Activated CD4-positive, alpha-beta memory T cell treated with anti-CD3 and anti-CD28 coated beads for 36 hours (primary cell): ENCODE measurements around the gene PKD1L1. TPM values are rescaled to one million over a fixed set of nuclear protein-coding genes. Genes with fewer than 3 reads are reported as not detected.

Source experiments
- CTCF ChIA-PET: fragments of 350-600 bp; sonication (Branson Sonifier 250); formaldehyde crosslinking; loops from one replicate; lab custom pipeline; 2021; ENCODE audit warnings: antibody characterized with exemption, inconsistent platforms; lab: Charles Lee
- POLR2A ChIA-PET: fragments of 350-600 bp; sonication (Branson Sonifier 250); formaldehyde crosslinking; loops from one replicate; lab custom pipeline; 2021; ENCODE audit warnings: antibody characterized with exemption; lab: Charles Lee
- DNase-seq: peaks from one replicate; pipeline ENCODE4 v3.0.0-alpha.2; 2020
- H3K27ac Mint-ChIP-seq: one replicate; pipeline ENCODE4 v1.8.0; 2021; ENCODE audit warnings: mixed read lengths
- H3K27me3 Mint-ChIP-seq: one replicate; pipeline ENCODE4 v1.8.0; 2021; ENCODE audit warnings: mixed read lengths
- H3K36me3 Mint-ChIP-seq: one replicate; pipeline ENCODE4 v1.8.0; 2021; ENCODE audit warnings: mixed read lengths
- H3K4me1 Mint-ChIP-seq: one replicate; pipeline ENCODE4 v1.8.0; 2021; ENCODE audit warnings: low read depth, mixed read lengths
- H3K4me3 Mint-ChIP-seq: one replicate; pipeline ENCODE4 v1.8.0; 2021; ENCODE audit warnings: mild to moderate bottlenecking, mixed read lengths
- H3K9me3 Mint-ChIP-seq: one replicate; pipeline ENCODE4 v1.8.0; 2021; ENCODE audit warnings: mixed read lengths
- intact Hi-C: fragments of 100-400 bp; cut with micrococcal nuclease; formaldehyde crosslinking; loops from one replicate; pipeline ENCODE4 v1.15.1; 2023
- total RNA-seq, 2 experiments: library from RNA; stranded (reverse); gene quantifications; one replicate each; pipeline ENCODE4 v1.2.3, GENCODE V29; 2021

Gene PKD1L1
- total RNA-seq, 2 experiments from 2014 or later: 0.17 to 0.19 TPM

DNA sequence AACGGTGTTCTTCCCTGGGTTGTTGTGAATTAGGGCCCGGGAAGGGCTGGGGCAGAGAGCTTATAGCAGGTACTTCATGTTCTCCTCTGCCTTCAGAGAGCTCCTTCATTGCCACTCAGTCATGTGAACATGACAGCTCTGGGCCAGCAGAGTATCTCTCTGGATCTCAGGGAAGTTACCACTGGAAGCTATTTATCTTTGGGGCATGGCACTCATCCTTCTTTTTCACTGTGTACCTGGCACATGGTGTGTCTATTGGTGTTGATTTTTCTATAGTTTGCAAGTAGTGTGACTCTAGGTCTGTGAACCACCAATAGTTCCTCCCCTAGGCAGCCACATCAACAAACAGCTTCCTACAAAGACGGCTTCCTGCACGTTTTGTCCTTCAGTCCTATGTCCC is 156.6 kb downstream of the PKD1L1 start:
- Mint-ChIP-seq H3K4me1 (no peaks in the 10 kb centered on the region), H3K9me3 (no peaks in the 10 kb centered on the region), H3K4me3 (no peak overlapping the region), H3K36me3 (no peaks in the 10 kb centered on the region), H3K27ac (no peak overlapping the region), H3K27me3 (no peaks in the 10 kb centered on the region)
- no peak for DNase-seq
- intact Hi-C loops: no loop called here
- ChIA-PET CTCF (no interaction called here), POLR2A (no interaction called here)

DNA sequence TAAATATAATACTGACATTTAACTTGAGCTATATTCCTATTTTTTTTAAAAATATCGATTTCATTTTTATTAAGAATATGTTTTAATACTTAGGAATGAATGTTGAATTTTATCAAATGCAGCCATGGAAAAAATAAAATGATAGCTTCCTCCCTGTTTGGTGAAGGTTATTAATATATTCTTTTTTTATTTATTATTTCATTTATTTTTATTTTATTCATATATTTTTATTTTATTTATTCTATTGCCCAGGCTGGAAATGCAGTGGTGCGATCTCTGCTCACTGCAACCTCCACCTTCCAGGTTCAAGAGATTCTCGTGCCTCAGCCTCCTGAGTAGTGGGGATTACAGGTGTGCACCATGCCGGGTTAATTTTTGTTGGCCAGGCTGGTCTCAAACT is 160.2 kb downstream of the PKD1L1 start:
- H3K27ac Mint-ChIP-seq: no peak overlapping the region
- DNase-seq: no peak
- POLR2A ChIA-PET: no interaction called here
- H3K36me3 Mint-ChIP-seq: no peaks in the 10 kb centered on the region
- no peaks in the 10 kb centered on the region for H3K4me1 Mint-ChIP-seq
- no peaks in the 10 kb centered on the region for H3K9me3 Mint-ChIP-seq
- H3K27me3 Mint-ChIP-seq: no peaks in the 10 kb centered on the region
- H3K4me3 Mint-ChIP-seq: no peak overlapping the region
- CTCF ChIA-PET: no interaction called here
- intact Hi-C loops: no loop called here

DNA sequence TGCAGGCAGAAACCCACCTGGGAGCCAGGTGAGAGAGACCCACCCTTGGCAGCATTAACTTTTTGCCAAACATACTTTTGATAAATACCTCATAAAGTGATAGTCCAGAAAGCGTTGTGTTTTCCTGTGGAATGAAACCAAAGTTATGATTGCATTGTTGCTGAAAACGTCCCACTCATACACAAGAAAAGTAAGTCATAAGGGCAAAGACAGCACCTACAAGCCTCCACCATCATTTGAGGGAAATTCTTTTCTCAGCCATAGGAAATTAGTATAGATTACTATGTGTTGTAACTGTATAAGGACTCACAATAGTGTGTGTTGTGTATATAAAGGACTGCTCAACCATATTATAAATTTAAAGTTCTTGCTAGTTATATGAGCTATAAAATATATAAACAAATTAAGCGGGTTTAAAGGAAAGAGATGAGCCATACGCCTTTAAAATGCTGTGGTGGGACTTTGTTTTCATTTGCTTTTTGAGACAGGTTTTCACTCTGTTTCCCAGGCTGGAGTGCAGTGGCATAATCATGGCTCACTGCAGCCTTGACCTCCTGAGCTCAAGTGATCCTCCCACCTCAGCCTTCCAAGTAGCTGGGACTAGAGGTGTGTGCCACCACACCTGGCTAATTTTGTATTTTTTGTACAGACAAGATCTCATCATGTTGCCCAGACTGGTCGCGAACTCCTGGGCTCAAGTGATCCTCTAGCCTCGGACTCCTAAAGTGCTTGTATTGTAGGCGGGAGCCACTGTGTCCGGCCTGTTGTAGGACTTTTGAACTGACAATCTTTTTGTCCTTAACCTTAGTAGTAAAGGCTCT is 160.8 kb downstream of the PKD1L1 start:
- H3K27ac Mint-ChIP-seq: no peak overlapping the region

DNA sequence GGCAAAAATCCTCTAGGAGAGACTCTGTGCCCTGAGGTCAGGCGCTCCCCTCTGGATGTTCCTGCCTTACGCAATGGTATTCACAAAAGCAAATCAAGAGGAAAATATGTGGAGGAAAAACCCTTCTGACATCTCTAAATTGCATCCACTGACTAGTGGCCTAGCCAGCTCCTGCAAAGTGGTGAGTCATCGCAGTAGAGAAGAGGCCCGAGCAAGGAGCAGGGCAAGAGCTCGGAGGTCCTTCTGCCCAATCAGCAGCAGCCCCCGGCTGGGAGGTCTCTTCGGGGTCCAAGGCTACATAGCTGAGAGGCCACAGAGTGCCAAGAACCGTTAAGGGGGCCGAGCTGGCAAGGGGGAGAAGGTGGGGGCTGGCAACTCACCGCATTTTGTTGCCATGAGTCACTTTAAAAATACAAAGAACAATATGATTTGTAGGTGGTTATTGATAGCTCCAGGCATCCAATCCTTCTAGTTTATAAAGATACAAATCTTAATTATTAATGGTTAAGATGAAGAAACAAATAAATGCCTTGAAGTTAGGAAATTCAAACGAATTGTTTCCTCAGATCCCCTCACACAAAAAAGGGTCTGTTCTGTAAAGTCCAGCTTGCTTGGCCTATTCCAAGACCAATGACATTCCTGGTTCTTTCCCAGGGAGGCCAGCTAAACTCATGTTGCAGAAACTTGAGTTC is 161.6 kb downstream of the PKD1L1 start:
- intact Hi-C loops: no loop called here
- DNase-seq: no peak
- no peaks in the 10 kb centered on the region for H3K36me3 Mint-ChIP-seq
- ChIA-PET CTCF (no interaction called here), POLR2A (no interaction called here)
- H3K4me3 Mint-ChIP-seq: no peak overlapping the region
- no peaks in the 10 kb centered on the region for H3K4me1 Mint-ChIP-seq
- no peak overlapping the region for H3K27ac Mint-ChIP-seq
- H3K27me3 Mint-ChIP-seq: no peaks in the 10 kb centered on the region
- H3K9me3 Mint-ChIP-seq: no peaks in the 10 kb centered on the region

More for the DNA sequence above, 160.8 kb downstream of the PKD1L1 start:
- POLR2A ChIA-PET: no interaction called here
- CTCF ChIA-PET: no interaction called here
- H3K36me3 Mint-ChIP-seq: no peaks in the 10 kb centered on the region
- intact Hi-C loops: no loop called here
- H3K4me3 Mint-ChIP-seq: no peak overlapping the region
- H3K9me3 Mint-ChIP-seq: no peaks in the 10 kb centered on the region
- no peaks in the 10 kb centered on the region for H3K4me1 Mint-ChIP-seq
- H3K27me3 Mint-ChIP-seq: no peaks in the 10 kb centered on the region
- DNase-seq: no peak

DNA sequence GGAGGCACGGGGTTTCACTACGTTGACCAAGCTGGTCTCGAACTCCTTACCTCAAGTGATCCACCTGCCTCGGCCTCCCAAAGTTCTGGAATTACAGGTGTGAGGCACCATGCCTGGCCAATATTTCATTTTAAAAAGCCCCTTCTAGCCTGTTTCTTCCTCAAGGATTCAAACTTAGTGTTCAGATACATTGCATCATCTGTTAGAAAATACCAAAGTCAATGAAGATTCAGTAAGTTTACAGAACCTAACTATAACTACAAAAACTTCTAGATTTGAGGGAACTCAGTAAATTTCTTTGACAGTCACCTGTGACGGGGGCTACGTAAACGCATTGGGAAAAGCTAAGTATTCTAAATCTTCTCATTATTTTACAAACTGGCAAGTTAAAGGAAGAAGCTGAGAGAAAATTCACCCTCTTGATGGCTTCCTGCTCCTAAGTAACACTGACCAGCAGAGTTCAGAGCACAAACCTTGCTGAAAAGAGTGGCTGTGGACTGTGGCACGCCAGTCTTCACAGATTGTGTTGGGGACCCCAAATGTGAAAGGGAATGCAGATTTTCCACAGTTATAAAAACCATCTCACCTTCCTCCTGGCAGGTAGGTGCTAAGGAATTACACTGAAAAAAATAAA is 162.2 kb downstream of the PKD1L1 start:
- no peak overlapping the region for H3K4me3 Mint-ChIP-seq
- CTCF ChIA-PET: no interaction called here
- intact Hi-C loops: no loop called here
- no peaks in the 10 kb centered on the region for H3K9me3 Mint-ChIP-seq
- no peaks in the 10 kb centered on the region for H3K4me1 Mint-ChIP-seq
- H3K27ac Mint-ChIP-seq: no peak overlapping the region
- H3K27me3 Mint-ChIP-seq: no peaks in the 10 kb centered on the region
- POLR2A ChIA-PET: no interaction called here
- no peaks in the 10 kb centered on the region for H3K36me3 Mint-ChIP-seq
- DNase-seq: no peak

DNA sequence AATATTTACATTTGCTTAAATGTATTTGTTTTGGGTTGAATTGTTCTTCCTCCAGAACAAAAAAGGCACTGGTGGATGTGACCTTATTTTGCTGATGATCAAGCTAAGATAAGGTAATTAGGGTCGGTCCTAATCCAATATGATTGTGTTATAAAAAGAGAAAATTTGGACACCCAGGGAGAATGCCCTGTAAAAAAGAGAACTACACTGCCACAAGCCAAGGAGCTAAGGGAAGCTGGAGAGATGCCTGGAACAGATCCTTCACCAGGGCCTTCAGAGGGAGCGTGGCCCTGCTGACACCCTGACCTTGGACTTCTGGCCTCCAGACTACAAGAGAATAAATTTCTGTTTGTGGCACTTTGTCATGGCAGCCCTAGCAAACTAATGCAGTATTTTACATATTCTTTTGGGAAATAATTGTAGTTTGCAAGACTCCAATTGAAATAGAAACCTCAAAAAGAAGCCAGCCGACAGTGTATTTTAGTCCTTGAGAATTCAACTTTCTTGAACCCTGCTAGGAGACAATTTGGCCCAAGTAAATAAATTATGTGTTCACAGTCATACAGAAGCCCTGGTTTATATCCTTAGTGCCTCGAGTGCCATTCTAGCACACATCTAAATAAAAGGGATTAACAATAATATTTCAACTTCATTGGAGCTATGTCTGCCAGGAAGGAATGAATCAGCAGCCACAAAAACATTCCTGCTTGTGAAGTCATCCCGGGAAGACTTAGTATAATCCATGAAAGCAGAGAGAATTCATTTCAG is 164.6 kb downstream of the PKD1L1 start:
- CTCF ChIA-PET: interaction anchor here (0.6 to 1.0 kb wide), 2 partner anchors 15 to 516 kb away, joined by 3 read pairs; no protein-coding TSS in a partner anchor

DNA sequence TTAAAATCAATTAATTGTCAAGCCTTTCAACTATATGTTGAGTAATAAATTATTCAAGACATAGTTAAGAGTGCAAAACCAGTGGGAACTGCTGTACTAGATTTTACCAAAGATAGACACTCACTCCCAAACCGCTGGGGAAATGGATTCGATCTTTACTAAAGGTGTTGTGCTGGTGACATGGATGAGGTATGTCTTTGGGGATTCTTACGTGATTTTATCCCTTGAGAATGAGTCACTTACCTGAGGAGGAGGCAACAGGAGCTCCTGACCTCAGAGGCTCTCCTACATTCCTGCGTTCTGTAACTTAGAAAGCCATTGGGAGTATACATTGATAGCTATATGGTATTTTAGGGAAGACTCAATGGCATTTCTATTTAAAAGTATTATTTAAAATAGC is 165.5 kb downstream of the PKD1L1 start:
- H3K36me3 Mint-ChIP-seq: no peaks in the 10 kb centered on the region

More for the DNA sequence above, 164.6 kb downstream of the PKD1L1 start:
- intact Hi-C loops: no loop called here
- no peaks in the 10 kb centered on the region for H3K9me3 Mint-ChIP-seq
- no peaks in the 10 kb centered on the region for H3K27me3 Mint-ChIP-seq
- no peak overlapping the region for H3K27ac Mint-ChIP-seq
- no peaks in the 10 kb centered on the region for H3K4me1 Mint-ChIP-seq
- POLR2A ChIA-PET: no interaction called here
- no peak overlapping the region for H3K4me3 Mint-ChIP-seq
- no peak for DNase-seq
- H3K36me3 Mint-ChIP-seq: no peaks in the 10 kb centered on the region

DNA sequence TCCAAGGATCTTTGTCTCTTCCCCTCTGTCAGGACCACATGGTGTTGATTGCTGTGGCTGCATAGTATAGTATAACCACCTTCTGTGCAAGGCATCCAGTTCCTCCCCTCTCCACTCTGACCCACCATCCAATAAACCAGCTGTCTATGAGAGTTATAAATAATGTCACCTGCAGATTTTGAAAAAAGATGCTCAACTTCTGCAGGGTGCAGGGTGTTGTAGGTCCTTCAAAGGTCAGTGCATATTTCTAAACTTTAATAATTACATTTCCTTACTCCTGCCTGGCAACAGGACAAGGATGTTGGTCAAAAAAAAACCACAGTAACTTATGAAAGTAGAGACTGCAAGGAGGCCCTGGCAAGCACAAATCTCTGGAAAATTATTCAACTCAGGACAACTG is 166.2 kb downstream of the PKD1L1 start:
- POLR2A ChIA-PET: no interaction called here
- Mint-ChIP-seq H3K27ac (no peak overlapping the region), H3K9me3 (no peaks in the 10 kb centered on the region), H3K4me1 (no peaks in the 10 kb centered on the region), H3K4me3 (no peak overlapping the region), H3K27me3 (no peaks in the 10 kb centered on the region), H3K36me3 (no peaks in the 10 kb centered on the region)
- intact Hi-C loops: no loop called here
- CTCF ChIA-PET: no interaction called here
- no peak for DNase-seq

More for the DNA sequence above, 165.5 kb downstream of the PKD1L1 start:
- H3K27ac Mint-ChIP-seq: no peak overlapping the region
- intact Hi-C loops: no loop called here
- no peaks in the 10 kb centered on the region for H3K9me3 Mint-ChIP-seq
- ChIA-PET POLR2A (no interaction called here), CTCF (no interaction called here)
- no peaks in the 10 kb centered on the region for H3K4me1 Mint-ChIP-seq
- DNase-seq: no peak
- H3K4me3 Mint-ChIP-seq: no peak overlapping the region
- H3K27me3 Mint-ChIP-seq: no peaks in the 10 kb centered on the region

DNA sequence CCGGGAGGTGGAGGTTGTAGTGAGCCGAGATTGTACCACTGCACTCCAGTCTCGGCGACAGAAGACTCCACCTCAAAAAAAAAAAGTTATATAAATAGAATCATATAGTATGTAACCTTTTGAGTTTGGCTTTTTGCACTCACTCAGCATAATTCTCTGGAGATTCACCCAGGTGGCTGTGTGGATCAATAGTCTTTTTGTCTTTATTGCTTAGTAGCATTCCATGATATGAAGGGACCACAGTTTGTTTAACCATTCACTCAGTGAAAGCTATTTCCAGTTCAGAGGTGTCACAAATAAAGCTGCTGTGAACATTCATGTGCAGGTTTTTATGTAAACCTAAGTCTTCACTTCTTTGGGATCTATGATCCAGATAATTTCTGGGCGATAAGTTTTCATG is 167.7 kb downstream of the PKD1L1 start:
- intact Hi-C loops: no loop called here
- Mint-ChIP-seq H3K36me3 (no peaks in the 10 kb centered on the region), H3K4me1 (no peaks in the 10 kb centered on the region), H3K27me3 (no peaks in the 10 kb centered on the region), H3K9me3 (no peaks in the 10 kb centered on the region), H3K4me3 (no peak overlapping the region), H3K27ac (no peak overlapping the region)
- ChIA-PET CTCF (no interaction called here), POLR2A (no interaction called here)
- no peak for DNase-seq

DNA sequence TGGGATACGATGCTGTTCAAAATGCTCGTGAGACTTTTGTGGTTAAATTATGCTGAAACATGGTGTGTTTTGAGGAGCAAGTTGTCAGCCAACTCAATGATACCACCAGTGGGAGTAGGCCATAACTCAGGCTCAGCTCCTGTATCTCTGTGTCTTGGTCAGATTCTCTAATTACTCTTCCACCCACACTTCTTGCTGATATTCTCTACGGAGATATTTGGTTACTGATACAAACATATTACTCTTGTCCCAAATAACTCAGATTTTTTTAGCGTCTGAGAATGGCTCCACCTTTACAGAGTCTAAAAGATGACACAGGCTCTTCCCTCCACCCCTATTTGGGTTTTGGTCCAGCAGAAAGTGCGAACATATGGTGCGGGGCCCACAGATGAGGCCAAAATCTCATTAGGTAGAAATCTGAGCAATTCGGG is 168.9 kb downstream of the PKD1L1 start:
- Mint-ChIP-seq H3K4me3 (no peak overlapping the region), H3K27ac (no peak overlapping the region), H3K4me1 (no peaks in the 10 kb centered on the region), H3K9me3 (no peaks in the 10 kb centered on the region), H3K27me3 (no peaks in the 10 kb centered on the region), H3K36me3 (no peaks in the 10 kb centered on the region)
- intact Hi-C loops: no loop called here
- ChIA-PET CTCF (no interaction called here), POLR2A (no interaction called here)
- no peak for DNase-seq

DNA sequence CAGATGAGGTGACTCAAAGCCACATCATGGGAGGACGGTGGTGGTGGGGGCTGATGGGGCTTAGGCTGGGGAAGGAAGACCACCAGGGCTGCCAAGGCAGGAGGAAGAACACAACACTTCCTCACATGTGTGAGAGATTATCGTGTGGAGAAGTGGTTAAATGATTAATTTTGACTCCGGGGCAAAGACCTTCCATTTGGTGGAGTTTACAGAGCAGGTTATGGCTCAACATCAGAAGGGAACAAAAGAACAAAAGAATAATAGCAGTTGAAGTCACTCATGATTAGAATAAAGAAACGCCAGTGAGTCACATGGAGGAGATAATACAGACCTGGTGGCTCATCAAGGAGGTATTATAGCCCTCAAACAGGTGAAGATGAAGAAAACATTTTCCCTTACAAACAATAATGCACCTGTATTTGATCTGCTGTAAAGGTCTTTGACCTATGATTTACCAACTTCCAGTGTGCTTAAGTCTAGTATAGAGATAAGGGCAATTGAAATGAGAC is 170.1 kb downstream of the PKD1L1 start:
- Mint-ChIP-seq H3K27ac (no peak overlapping the region), H3K9me3 (no peaks in the 10 kb centered on the region), H3K4me1 (no peaks in the 10 kb centered on the region), H3K4me3 (no peak overlapping the region), H3K27me3 (no peaks in the 10 kb centered on the region), H3K36me3 (no peaks in the 10 kb centered on the region)
- POLR2A ChIA-PET: no interaction called here
- intact Hi-C loops: no loop called here
- CTCF ChIA-PET: no interaction called here
- DNase-seq: no peak
